ENCODE results near the gene NHLRC1.

NHLRC1 gene

DNA sequence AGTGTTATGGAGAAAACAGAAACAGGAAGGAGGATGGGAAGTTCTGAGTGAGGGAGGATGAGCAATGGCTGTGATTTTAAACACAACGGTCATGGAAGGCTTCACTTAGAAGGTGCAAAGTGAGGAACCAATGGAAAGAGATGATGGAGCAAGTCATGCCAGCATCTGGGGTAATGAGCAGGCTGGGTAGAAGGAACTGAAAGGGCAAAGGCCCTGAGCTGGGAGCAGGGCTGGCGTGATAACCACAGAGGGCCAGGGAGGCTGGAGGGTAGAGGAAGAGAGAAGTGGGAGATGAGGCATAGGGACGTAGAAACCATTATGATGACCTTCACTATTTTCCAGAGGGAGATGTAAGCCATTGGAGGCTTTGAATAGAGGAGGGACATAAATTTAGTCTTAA is 43.6 kb downstream of the NHLRC1 start:
- no peaks in the 10 kb centered on the region for H3K4me1 Mint-ChIP-seq
- DNase-seq (ENCODE audit: low spot score in 2 of 2), result no peak

DNA sequence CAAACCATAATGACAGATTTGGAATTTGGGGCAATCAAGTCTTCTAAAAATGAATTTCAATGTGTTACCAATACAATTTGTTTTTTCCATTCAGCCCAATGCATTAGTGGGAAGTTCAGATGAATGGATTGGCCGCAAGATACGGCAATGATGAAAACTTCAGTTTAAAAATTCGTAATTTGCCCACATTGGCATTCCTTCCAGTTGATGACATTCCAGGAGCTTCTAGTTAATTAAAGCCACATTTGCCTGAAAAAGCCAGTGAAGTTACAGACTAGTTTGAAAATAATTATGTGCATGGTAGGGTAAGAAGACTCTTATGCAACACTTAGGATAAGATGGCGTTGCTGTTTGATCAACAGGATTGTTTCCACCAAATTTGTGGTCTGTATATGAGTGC is 46.2 kb downstream of the NHLRC1 start:
- Mint-ChIP-seq H3K4me1 (no peaks in the 10 kb centered on the region), H3K36me3 (no peaks in the 10 kb centered on the region), H3K27ac (no peak overlapping the region), H3K9me3 (peaks cover 5% of the 10 kb centered on the region), H3K4me3 (no peak overlapping the region)
- no peak for ATAC-seq
- DNase-seq (ENCODE audit: low spot score in 2 of 2), result no peak

More for the DNA sequence above, 43.6 kb downstream of the NHLRC1 start:
- Mint-ChIP-seq H3K4me3 (no peak overlapping the region), H3K27ac (no peak overlapping the region), H3K36me3 (no peaks in the 10 kb centered on the region), H3K9me3 (peaks cover 5% of the 10 kb centered on the region)
- no peak for ATAC-seq

GRCh38 chr6:18072841-18073240 is 49.6 kb downstream of the NHLRC1 start:
- ATAC-seq (no peak), DNase-seq (ENCODE audit: low spot score in 2 of 2) (no peak)
- Mint-ChIP-seq H3K4me1 (no peaks in the 10 kb centered on the region), H3K27ac (no peak overlapping the region), H3K9me3 (peaks cover 5% of the 10 kb centered on the region), H3K36me3 (no peaks in the 10 kb centered on the region), H3K4me3 (no peak overlapping the region)

DNA sequence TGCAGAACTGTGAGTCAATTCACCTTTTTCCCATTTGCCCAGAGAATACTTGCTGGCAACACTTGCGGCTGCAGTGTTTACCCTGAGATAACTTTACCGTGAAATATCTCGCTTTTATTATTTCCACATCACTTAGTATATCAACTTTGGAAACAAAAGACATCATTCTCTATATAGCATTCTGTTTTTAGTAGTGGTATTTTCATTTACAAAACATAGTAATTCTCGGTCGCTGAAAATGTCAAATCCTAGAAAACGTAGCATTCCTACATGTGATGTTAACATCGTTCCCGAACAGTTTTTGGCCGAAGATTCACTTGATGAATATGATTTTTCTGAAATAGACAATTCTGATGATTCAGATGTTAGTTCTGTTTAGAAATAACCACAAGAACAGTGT is 52.0 kb downstream of the NHLRC1 start:
- Mint-ChIP-seq H3K36me3 (no peaks in the 10 kb centered on the region), H3K9me3 (no peaks in the 10 kb centered on the region), H3K27ac (no peak overlapping the region), H3K4me1 (no peaks in the 10 kb centered on the region), H3K4me3 (no peak overlapping the region)
- ATAC-seq (no peak), DNase-seq (ENCODE audit: low spot score in 2 of 2) (no peak)
